ENCODE data around the gene BBOX1.
"Not testable (repeated sequence)": the region's sequence is repeated elsewhere in the genome, so short reads cannot be mapped to it uniquely, and the experiment has no call there.

Gene BBOX1

DNA sequence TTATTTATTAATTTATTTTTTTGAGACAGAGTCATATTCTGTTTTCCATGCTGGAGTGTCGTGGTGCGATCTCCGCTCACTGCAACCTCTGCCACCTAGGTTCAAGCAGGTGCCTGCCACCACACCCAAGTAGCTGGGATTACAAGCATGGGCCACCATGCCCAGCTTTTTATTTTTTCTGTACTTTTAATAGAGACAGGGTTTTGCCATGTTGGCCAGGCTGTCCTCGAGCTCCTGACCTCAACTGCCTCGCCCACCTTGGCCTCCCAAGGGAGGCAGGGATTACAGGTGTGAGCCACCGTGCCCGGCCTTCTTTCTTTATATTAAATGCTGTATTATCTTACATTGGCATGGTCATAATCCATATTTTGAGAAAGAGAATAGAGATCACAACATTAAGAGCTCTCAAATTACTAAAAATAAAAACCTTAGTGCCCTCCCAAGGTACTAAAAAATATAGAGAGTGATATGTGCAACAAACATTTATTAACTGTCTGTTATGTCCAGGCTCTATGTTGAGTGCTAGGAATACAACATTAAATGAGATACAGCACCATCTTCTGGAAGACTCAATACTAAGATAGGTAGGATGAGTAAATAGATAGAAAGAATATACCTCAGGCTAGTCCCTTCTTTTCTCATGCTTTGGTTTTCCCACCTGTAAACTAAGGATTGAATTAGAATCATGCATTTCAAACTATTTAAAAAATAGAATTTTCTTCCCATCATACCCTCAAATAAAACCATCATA, 84.1 kb downstream of the BBOX1 start:
- no peak for DNase-seq (ENCODE audit: low read depth)

- no peak for DNase-seq (ENCODE audit: low read depth)
These were observed 89.1 kb downstream of the BBOX1 start for GRCh38 chr11:27129686-27130085.

- no peak for DNase-seq (ENCODE audit: low read depth)
These were observed 90.2 kb downstream of the BBOX1 start for GRCh38 chr11:27130806-27131205.

DNA sequence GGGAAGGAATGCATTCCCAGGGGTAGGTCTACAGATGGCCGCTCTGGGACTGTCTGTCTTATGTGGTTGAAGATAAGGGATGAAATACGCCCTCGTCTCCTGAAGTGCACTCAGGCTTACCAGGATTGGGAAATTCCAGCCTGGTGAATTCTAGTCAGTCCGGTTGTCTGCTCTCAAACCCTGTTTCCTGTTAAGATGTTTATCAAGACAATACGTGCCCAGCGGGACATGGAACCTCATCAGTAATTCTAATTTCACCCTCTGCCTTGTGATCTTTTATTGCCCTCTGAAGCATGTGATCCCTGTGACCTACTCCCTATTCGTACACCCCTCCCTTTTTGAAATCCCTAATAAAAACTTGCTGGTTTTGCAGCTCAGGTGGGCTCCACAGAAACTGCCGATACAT, 95.3 kb downstream of the BBOX1 start:
- not testable (repeated sequence) for DNase-seq (ENCODE audit: low read depth)

DNA sequence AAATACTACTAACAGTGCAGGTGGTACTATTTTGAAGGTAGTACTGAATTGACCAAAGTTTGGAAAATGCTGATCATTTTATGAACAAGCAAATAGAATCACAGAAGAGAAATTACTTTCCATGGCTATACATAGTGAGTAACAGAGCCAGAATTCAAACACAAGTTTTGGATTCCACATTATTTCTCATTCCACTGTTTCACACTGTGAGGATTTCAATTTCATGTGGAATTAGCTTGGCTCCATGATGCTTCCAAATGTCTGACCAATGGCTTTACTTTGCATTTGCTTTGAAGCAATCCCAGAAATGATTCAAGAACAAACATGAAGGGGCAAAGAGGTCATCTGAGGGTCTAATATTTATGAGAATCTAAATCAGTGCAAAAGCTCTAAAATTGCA, 98.1 kb downstream of the BBOX1 start:
- no peak for DNase-seq (ENCODE audit: low read depth)

DNA sequence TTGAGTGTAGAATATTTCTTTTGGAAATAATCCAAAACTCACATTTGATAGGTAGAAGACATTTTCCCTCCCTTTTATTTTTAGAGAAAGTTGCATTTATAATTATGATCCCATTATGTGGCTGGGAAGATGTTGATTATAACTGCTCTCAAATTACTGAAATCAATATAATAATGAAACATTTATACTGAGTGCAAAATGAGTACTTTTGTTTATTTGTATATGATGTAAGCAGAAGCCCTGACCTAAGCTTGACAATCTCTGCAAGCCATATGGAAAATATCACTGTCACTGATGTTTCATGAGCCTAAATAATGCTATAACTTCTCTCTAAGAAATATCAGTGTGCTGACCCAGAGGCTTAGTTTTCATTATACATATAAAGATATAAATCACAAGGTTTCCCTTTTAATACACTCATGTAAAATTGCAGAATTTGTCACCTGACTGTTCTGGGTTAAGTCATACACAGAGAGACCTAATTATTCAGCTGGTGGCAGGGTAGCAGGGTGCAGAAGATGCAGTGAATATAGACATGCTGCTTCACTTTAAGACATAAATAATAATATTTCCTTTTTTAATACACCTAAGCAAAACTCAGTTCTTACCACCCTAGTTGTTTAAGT, 99.2 kb downstream of the BBOX1 start:
- no peak for DNase-seq (ENCODE audit: low read depth)

DNA sequence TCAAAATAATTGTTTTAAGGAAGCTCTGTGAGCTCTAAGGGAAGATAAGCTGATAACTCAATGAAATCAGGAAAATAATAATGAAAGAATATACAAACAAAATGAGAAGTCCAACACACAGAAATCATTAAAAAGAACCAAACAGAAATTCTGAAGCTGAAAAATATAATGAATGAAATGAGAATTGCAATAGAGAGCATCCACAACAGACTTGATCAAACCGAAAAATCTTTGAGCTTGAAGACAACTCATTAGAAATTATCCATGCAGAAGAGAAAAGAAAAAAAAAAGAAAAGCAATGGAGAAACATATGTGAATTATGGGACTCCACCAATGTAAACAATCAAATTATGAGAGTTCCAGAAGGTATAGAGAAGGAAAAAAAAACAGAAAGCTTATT, 101.0 kb downstream of the BBOX1 start:
- DNase-seq (ENCODE audit: low read depth), result no peak

DNA sequence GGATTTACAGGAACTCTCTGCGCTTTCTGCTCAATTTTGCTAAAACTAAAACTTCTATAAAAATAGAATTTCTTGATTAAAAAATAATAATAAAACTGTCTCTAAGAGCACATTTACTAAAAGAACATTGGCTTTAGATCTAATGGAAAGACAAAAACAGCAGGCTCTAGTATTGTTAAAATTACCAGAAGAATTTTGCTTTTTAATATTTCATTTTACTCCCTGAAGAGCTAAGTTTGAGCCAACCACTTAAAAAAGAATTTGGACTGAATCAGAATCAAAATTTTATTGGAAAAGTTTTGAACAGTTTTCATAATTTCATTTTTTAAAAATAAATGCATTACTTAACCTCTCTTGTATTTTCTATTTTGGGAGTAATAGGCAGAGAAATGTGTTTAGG, 107.3 kb downstream of the BBOX1 start:
- no peak for DNase-seq (ENCODE audit: low read depth)

DNA sequence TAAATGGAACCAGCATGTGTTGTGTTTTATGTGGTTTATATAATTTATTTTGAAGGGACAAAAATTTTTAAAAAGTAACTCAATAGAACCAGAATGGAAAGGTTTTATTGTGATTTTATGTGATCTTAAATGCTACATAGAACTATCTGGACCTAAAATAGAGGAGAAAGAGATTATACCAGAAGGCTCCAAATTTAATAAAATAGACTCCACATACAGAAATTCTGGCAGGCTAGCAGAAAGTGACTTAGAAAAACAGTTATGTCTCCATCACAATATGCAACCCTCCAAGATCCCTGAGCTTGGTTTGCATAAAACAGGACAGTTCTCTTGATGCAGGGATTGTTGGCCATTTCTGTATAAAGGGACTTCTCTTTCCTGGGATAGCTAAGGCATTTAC, 107.9 kb downstream of the BBOX1 start:
- no peak for DNase-seq (ENCODE audit: low read depth)

GRCh38 chr11:27150098-27150497, 109.5 kb downstream of the BBOX1 start:
- no peak for DNase-seq (ENCODE audit: low read depth)

GRCh38 chr11:27153136-27153535, 112.5 kb downstream of the BBOX1 start:
- DNase-seq (ENCODE audit: low read depth), result no peak

- DNase-seq (ENCODE audit: low read depth), result no peak
These were observed 118.1 kb downstream of the BBOX1 start for GRCh38 chr11:27158456-27159334.

GRCh38 chr11:27159335-27159679, 118.7 kb downstream of the BBOX1 start:
- no peak for DNase-seq (ENCODE audit: low read depth)

GRCh38 chr11:27161071-27161470, 120.5 kb downstream of the BBOX1 start:
- no peak for DNase-seq (ENCODE audit: low read depth)

- DNase-seq (ENCODE audit: low read depth), result no peak
These were observed 121.6 kb downstream of the BBOX1 start for GRCh38 chr11:27162237-27162636.

- no peak for DNase-seq (ENCODE audit: low read depth)
These were observed 125.5 kb downstream of the BBOX1 start for GRCh38 chr11:27166130-27166529.

- no peak for DNase-seq (ENCODE audit: low read depth)
These were observed 130.9 kb downstream of the BBOX1 start for GRCh38 chr11:27171376-27171958.

GRCh38 chr11:27173545-27173944, 132.9 kb downstream of the BBOX1 start:
- no peak for DNase-seq (ENCODE audit: low read depth)

- DNase-seq (ENCODE audit: low read depth), result no peak
These were observed 133.4 kb downstream of the BBOX1 start for GRCh38 chr11:27174021-27174420.

GRCh38 chr11:27174672-27175210, 134.1 kb downstream of the BBOX1 start:
- no peak for DNase-seq (ENCODE audit: low read depth)

GRCh38 chr11:27175562-27175961, 134.9 kb downstream of the BBOX1 start:
- DNase-seq (ENCODE audit: low read depth), result not testable (repeated sequence)

All from T follicular helper cell (primary cell).